Measurements from ENCODE around the gene ZMIZ1. TPM values are rescaled to one million over a fixed set of nuclear protein-coding genes. Genes with fewer than 3 reads are reported as not detected.

The ZMIZ1 gene
- total and polyA plus RNA-seq, 12 donors, result 6.6 to 113 (median 55.1) TPM

GRCh38 chr10:79125092-79125491 is 56.3 kb downstream of the ZMIZ1 start:
- H3K4me1 ChIP-seq (replicated peaks in 1 of 2), result peaks cover 36 to 68% of the 10 kb centered on the region in 2 donors
- intact Hi-C loops (cut with DNase I), result no loop called here
- no peak for TF ChIP-seq POLR2A (IDR thresholded peaks at IDR 0.05)
- TF ChIP-seq CTCF (IDR thresholded peaks at IDR 0.05), result no peak
- no peak overlapping the region for H3K4me3 ChIP-seq
- DNase-seq, result no peak
- H3K27ac ChIP-seq, result peak overlapping the region in 2 of 5 donors; percentile 6 to 66
- 83 to 100% (median 93%) methylated on average over 3 to 7 of the region's 7 CpGs for WGBS, 4 donors
- H3K27me3 ChIP-seq, result no peaks in the 10 kb centered on the region
- no peaks in the 10 kb centered on the region for H3K9me3 ChIP-seq (replicated peaks in 1 of 3)
- peaks cover 0 to 43% of the 10 kb centered on the region in 2 donors for H3K36me3 ChIP-seq (replicated peaks in 1 of 2)

DNA sequence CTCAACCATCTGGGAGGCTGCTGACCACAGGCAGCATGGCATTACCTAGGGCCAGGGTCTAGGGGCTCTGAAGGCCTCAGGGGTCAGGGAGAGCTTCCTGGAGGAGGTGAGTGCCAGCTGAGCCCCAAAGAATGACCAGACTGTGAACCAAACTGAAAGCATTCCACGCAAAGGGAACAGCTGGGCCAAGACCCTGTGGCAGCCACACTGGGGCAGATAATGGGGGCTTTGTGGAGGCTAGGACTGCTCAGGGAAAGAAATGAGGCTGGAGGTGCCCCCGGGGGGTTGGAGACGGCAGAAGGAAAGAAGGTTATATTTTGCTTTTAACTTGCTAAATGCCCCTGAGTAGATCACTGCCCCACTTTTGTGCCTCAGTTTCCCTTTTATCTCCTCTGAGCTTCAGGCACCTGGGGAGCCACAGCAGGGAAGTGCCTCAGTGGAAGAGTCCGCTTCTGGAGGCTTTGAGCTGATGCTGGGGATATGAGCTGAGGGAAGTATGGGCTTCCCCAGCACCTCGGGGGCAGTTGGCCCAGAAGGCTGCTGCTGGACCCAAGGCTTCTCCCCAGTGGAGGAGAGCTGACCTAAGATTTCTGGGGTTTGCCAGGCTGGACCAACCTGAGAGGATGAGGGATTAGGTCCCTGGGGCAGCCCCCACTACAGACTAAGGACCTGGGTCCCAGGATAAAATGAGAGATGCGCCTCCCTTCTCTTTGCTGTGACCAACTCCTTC is 57.8 kb downstream of the ZMIZ1 start:
- H3K4me1 ChIP-seq (replicated peaks in 1 of 2), result peaks cover 41 to 82% of the 10 kb centered on the region in 2 donors

DNA sequence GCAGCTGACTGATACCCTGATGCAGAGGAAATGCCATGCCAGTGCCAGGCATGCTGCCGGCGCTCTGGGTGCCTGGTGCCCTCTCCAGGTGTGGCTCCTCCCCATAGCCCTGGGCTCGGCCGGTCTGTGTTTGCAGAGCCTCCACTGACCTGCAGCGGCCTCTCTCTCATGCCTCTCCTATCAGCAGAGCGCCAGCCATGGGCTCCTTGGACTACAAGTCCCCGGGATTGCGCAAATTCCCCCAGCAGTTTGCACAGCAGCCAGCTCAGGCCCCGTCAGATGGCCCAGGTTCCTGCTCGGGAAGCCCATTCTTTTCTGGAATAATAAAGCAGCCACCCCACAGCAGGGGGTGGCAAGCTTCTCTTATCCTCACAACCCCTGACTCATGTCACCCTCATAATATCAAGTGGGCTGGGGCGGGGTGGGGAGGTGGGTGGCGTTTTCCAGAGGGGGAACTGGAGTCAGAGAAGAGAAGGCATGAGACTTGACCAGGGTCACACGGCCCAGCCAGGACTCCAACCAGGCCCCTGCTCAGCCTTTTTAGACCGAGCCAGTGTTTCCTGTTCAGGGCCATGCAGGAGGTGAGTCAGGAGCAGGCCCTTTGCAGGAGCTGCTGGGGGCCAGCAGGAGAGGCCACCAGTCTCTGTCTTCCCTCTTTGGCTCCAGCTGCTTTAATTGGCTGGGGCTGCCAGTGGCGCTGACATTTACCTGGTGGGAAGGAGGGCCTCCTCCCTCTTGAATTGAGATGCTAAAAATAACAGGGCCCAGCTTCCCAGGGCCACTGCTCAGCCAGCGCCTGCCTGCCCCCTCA is 58.6 kb downstream of the ZMIZ1 start:
- H3K36me3 ChIP-seq (replicated peaks in 1 of 2), result peaks cover 0 to 30% of the 10 kb centered on the region in 2 donors
- 27 to 39% (median 35%) methylated on average over 11 to 16 of the region's 16 CpGs for WGBS, 4 donors
- TF ChIP-seq CTCF (IDR thresholded peaks at IDR 0.05) (peak in 3 of 6 experiments; percentile 10 to 23 (median 22)), POLR2A (IDR thresholded peaks at IDR 0.05) (peak in 1 of 2 donors; percentile 53)
- H3K27ac ChIP-seq, result peak overlapping the region in 4 of 5 donors; percentile 7 to 70 (median 64)
- H3K4me1 ChIP-seq (replicated peaks in 1 of 2), result peaks cover 43 to 88% of the 10 kb centered on the region in 2 donors
- H3K4me3 ChIP-seq, result no peak overlapping the region
- intact Hi-C loops (cut with DNase I), result no loop called here
- no peaks in the 10 kb centered on the region for H3K9me3 ChIP-seq (replicated peaks in 1 of 3)
- H3K27me3 ChIP-seq, result no peaks in the 10 kb centered on the region
- DNase-seq, result peak; percentile 75 to 96 (median 94)

More for the DNA sequence above, 57.8 kb downstream of the ZMIZ1 start:
- Histone ChIP-seq H3K4me3 (no peak overlapping the region), H3K9me3 (replicated peaks in 1 of 3) (no peaks in the 10 kb centered on the region), H3K27ac (peak overlapping the region in 4 of 5 donors; percentile 7 to 70 (median 64)), H3K27me3 (no peaks in the 10 kb centered on the region), H3K36me3 (replicated peaks in 1 of 2) (peaks cover 0 to 30% of the 10 kb centered on the region in 2 donors)
- 84 to 89% (median 86%) methylated on average over 6 of the region's 6 CpGs for WGBS, 4 donors
- no peak for TF ChIP-seq CTCF (IDR thresholded peaks at IDR 0.05)
- TF ChIP-seq POLR2A (IDR thresholded peaks at IDR 0.05), result no peak
- no peak for DNase-seq
- intact Hi-C loops (cut with DNase I), result no loop called here

DNA sequence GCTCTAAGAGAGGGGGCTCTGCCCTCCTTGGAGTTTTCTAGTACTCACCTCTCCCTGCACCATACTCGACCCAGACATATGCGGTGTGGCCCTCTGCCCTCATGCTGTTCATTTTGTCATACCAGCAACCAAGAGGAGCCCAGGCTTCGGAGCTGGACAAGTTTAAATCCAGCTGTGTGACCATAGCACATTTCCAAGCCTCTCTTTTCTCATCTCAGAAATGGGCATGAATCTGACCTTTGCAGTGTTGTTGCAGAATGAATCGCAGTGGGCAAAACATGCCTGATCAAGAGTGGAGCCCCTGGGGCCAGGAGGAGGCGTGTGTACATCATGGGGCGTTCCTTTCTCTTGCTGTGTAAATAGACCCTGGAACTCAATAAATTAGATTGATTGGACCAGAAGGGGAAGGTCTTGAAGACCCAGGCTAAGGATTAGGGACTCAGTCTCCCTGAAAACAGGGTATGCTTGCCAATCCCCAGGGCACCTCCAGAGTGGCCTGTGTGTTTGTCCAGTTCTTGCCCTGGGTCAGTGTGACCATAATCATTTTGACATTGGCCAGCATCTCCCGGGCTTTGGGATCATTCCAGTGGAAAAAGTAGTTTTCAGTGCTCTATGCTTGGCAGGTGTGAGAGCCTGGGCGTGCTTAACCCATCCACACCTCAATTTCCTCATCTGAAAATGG is 59.6 kb downstream of the ZMIZ1 start:
- WGBS, 4 donors, result 77 to 86% (median 81%) methylated on average over 8 of the region's 8 CpGs
- Histone ChIP-seq H3K27ac (peak overlapping the region in 3 of 5 donors; percentile 21 to 80 (median 70)), H3K36me3 (replicated peaks in 1 of 2) (peaks cover 0 to 23% of the 10 kb centered on the region in 2 donors), H3K9me3 (replicated peaks in 1 of 3) (no peaks in the 10 kb centered on the region), H3K4me1 (replicated peaks in 1 of 2) (peaks cover 45 to 94% of the 10 kb centered on the region in 2 donors), H3K27me3 (no peaks in the 10 kb centered on the region), H3K4me3 (no peak overlapping the region)
- no peak for TF ChIP-seq CTCF (IDR thresholded peaks at IDR 0.05)
- TF ChIP-seq POLR2A (IDR thresholded peaks at IDR 0.05), result no peak
- intact Hi-C loops (cut with DNase I), result no loop called here
- DNase-seq, result no peak

Measured in adrenal gland (tissue), 12 donors.